GM21447 (cell line): ENCODE data around the gene BRD3.

Experiments used
- ATAC-seq: cut with Tn5 transposase; IDR thresholded peaks from one replicate; pipeline ENCODE4 v1.9.1; 2021; ENCODE audit not compliant: unreplicated experiment

Gene BRD3

GRCh38 chr9:134054891-134055811, 12.7 kb downstream of the BRD3 start:
- ATAC-seq, result no peak

GRCh38 chr9:134053941-134054761, 13.7 kb downstream of the BRD3 start:
- ATAC-seq, result no peak

GRCh38 chr9:134053401-134053871, 14.4 kb downstream of the BRD3 start:
- no peak for ATAC-seq

- no peak for ATAC-seq
These were observed 14.9 kb downstream of the BRD3 start for GRCh38 chr9:134052941-134053340.

- no peak for ATAC-seq
These were observed 15.3 kb downstream of the BRD3 start for GRCh38 chr9:134052491-134052890.

GRCh38 chr9:134051319-134051718, 16.5 kb downstream of the BRD3 start:
- ATAC-seq, result no peak

- ATAC-seq, result no peak
These were observed 17.1 kb downstream of the BRD3 start for GRCh38 chr9:134050726-134051125.

- ATAC-seq, result no peak
These were observed 17.8 kb downstream of the BRD3 start for GRCh38 chr9:134049772-134050588.

- no peak for ATAC-seq
These were observed 18.6 kb downstream of the BRD3 start for GRCh38 chr9:134049236-134049635.

- ATAC-seq, result no peak
These were observed 19.3 kb downstream of the BRD3 start for GRCh38 chr9:134048582-134048968.

- ATAC-seq, result no peak
These were observed 19.8 kb downstream of the BRD3 start for GRCh38 chr9:134047868-134048581.

GRCh38 chr9:134046894-134047681, 20.7 kb downstream of the BRD3 start:
- ATAC-seq, result no peak

GRCh38 chr9:134045841-134046544, 21.8 kb downstream of the BRD3 start:
- no peak for ATAC-seq

- ATAC-seq, result no peak
These were observed 22.9 kb downstream of the BRD3 start for GRCh38 chr9:134044944-134045343.

GRCh38 chr9:134043531-134043988, 24.3 kb downstream of the BRD3 start:
- no peak for ATAC-seq

- ATAC-seq, result no peak
These were observed 26.2 kb downstream of the BRD3 start for GRCh38 chr9:134041649-134041962.

- no peak for ATAC-seq
These were observed 26.8 kb downstream of the BRD3 start for GRCh38 chr9:134040781-134041648.

- no peak for ATAC-seq
These were observed 27.7 kb downstream of the BRD3 start for GRCh38 chr9:134040176-134040565.
